HEK293 (cell line): Measurements from ENCODE around the gene RAC3.

Experiments
- CTCF ChIA-PET: fragments of 350-600 bp; formaldehyde crosslinking; extraction: SDS; loops from one replicate; lab custom pipeline; 2021; ENCODE audit warnings: antibody characterized with exemption; lab: Yijun Ruan, JAX
- POLR2A ChIA-PET: fragments of 300-600 bp; formaldehyde crosslinking; extraction: SDS; loops from one replicate; lab custom pipeline; 2020; ENCODE audit warnings: antibody characterized with exemption, inconsistent platforms; lab: Yijun Ruan, JAX
- H3K27ac ChIP-seq: fragments of 200-500 bp; sonication (Bioruptor generic); 2 replicates; pipeline ENCODE4 v1.5.1; 2014; ENCODE audit warnings: low read depth, low read length, control low read depth, inconsistent platforms; ENCODE audit errors: extremely low read depth
- H3K36me3 ChIP-seq, 2 experiments: fragments of 200-500 bp in 1 of 2; sonication (Bioruptor generic) in 1 of 2; 1 replicate in 1 of 2; 2 replicates in 1 of 2; pipeline ENCODE4 v1.5.1; 2014 to 2017; ENCODE audit warnings: inconsistent platforms in 2 of 2, low read length in 2 of 2; ENCODE audit not compliant: control insufficient read depth in 2 of 2, insufficient read depth in 1 of 2
- H3K4me1 ChIP-seq: fragments of 200-500 bp; sonication (Bioruptor generic); 2 replicates; pipeline ENCODE4 v1.5.1; 2014; ENCODE audit warnings: mild to moderate bottlenecking, low read length, inconsistent platforms; ENCODE audit not compliant: control insufficient read depth, insufficient read depth
- H3K4me3 ChIP-seq: 2 replicates; pipeline ENCODE4 v1.5.1; 2011; ENCODE audit warnings: low read depth, mild to moderate bottlenecking, control low read depth, low read length, moderate library complexity
- H3K9me3 ChIP-seq: fragments of 200-500 bp; sonication (Bioruptor generic); 2 replicates; pipeline ENCODE4 v1.5.1; 2014; ENCODE audit warnings: low read depth, low read length, inconsistent platforms; ENCODE audit not compliant: control insufficient read depth, insufficient read depth
- CTCF ChIP-seq: fragments of 450-650 bp; formaldehyde crosslinking; IDR thresholded peaks from 2 replicates; pipeline ENCODE4 v1.5.1; 2016; ENCODE audit warnings: missing biosample characterization, missing genetic modification characterization
- EGR2 ChIP-seq: fragments of 450-650 bp; formaldehyde crosslinking; IDR thresholded peaks from 2 replicates; pipeline ENCODE4 v1.5.1; 2016; ENCODE audit warnings: low read depth, missing biosample characterization, missing genetic modification characterization
- HIC1 ChIP-seq: fragments of 450-650 bp; formaldehyde crosslinking; IDR thresholded peaks from 2 replicates; pipeline ENCODE4 v1.5.1; 2016; ENCODE audit warnings: missing biosample characterization, missing genetic modification characterization
- KLF8 ChIP-seq: fragments of 450-650 bp; formaldehyde crosslinking; IDR thresholded peaks from 2 replicates; pipeline ENCODE4 v1.5.1; 2016; ENCODE audit warnings: missing biosample characterization, missing genetic modification characterization
- YY1 ChIP-seq: fragments of 450-650 bp; formaldehyde crosslinking; IDR thresholded peaks from 2 replicates; pipeline ENCODE4 v1.5.1; 2018; ENCODE audit warnings: missing biosample characterization, missing genetic modification characterization
- ZBTB21 ChIP-seq: fragments of 450-650 bp; formaldehyde crosslinking; IDR thresholded peaks from 2 replicates; pipeline ENCODE4 v1.5.1; 2017; ENCODE audit warnings: missing biosample characterization, missing genetic modification characterization
- ZFHX2 ChIP-seq: fragments of 450-650 bp; formaldehyde crosslinking; conservative IDR thresholded peaks from 2 replicates; pipeline ENCODE4 v1.5.1; 2016; ENCODE audit warnings: missing biosample characterization, missing genetic modification characterization
- ZNF10 ChIP-seq: fragments of 450-650 bp; formaldehyde crosslinking; IDR thresholded peaks from 2 replicates; pipeline ENCODE4 v1.5.1; 2017; ENCODE audit warnings: missing biosample characterization, missing genetic modification characterization
- ZNF223 ChIP-seq: fragments of 450-650 bp; formaldehyde crosslinking; IDR thresholded peaks from 2 replicates; pipeline ENCODE4 v1.5.1; 2016; ENCODE audit warnings: missing biosample characterization, missing genetic modification characterization
- ZNF23 ChIP-seq: fragments of 450-650 bp; formaldehyde crosslinking; IDR thresholded peaks from 2 replicates; pipeline ENCODE4 v1.5.1; 2016; ENCODE audit warnings: missing biosample characterization, missing genetic modification characterization, borderline replicate concordance
- ZNF350 ChIP-seq: fragments of 450-650 bp; formaldehyde crosslinking; IDR thresholded peaks from 2 replicates; pipeline ENCODE4 v1.5.0; 2017; ENCODE audit warnings: missing biosample characterization, mild to moderate bottlenecking, missing genetic modification characterization
- ZNF600 ChIP-seq: fragments of 450-650 bp; formaldehyde crosslinking; IDR thresholded peaks from 2 replicates; pipeline ENCODE4 v1.5.1; 2016; ENCODE audit warnings: missing biosample characterization, missing genetic modification characterization
- ZNF776 ChIP-seq: fragments of 450-650 bp; formaldehyde crosslinking; IDR thresholded peaks from 2 replicates; pipeline ENCODE4 v1.5.0; 2017; ENCODE audit warnings: missing biosample characterization, missing genetic modification characterization, borderline replicate concordance
- ZNF792 ChIP-seq: fragments of 450-650 bp; formaldehyde crosslinking; IDR thresholded peaks from 2 replicates; pipeline ENCODE4 v1.5.1; 2016; ENCODE audit warnings: missing biosample characterization, missing genetic modification characterization

The RAC3 gene

GRCh38 chr17:82079001-82079677, 47.7 kb downstream of the RAC3 start:
- no peak overlapping the region for H3K27ac ChIP-seq
- H3K4me3 ChIP-seq, result no peak overlapping the region
- POLR2A ChIA-PET, result interaction anchor here (0.6 to 1.3 kb wide), 7 partner anchors 8 to 89 kb away, joined by 3 to 5 read pairs (median 4); partner anchors contain the start of genes DCXR and FASN
- CTCF ChIA-PET, result no interaction called here
- TF ChIP-seq ZNF776 (tag by site-specific recombination) (no peak), CTCF (tag by site-specific recombination) (no peak), HIC1 (tag by site-specific recombination) (0 out of 2 replicates have a peak, but pooled peaks have one; percentile 20), KLF8 (tag by site-specific recombination) (peak; percentile 46; the same call in 1 of the 2 replicates), ZNF10 (tag by site-specific recombination) (0 out of 2 replicates have a peak, but pooled peaks have one; percentile 23)
- H3K36me3 ChIP-seq, result peaks cover 12 to 67% of the 10 kb centered on the region in 2 experiments
- H3K9me3 ChIP-seq, result no peaks in the 10 kb centered on the region
- no peaks in the 10 kb centered on the region for H3K4me1 ChIP-seq

GRCh38 chr17:82080048-82080788, 48.7 kb downstream of the RAC3 start:
- no peak overlapping the region for H3K4me3 ChIP-seq
- TF ChIP-seq CTCF (tag by site-specific recombination), result no peak
- no peak for TF ChIP-seq ZNF792 (tag by site-specific recombination)
- TF ChIP-seq ZNF350, result no peak
- peak; percentile 70 for TF ChIP-seq ZFHX2 (tag by site-specific recombination)
- TF ChIP-seq EGR2 (tag by site-specific recombination), result peak; percentile 67
- TF ChIP-seq ZBTB21 (tag by site-specific recombination), result no peak
- TF ChIP-seq, all 188 proteins: peak for 2
- CTCF ChIA-PET, result interaction anchor here (0.7 to 1.2 kb wide), 2 partner anchors 14 to 229 kb away, joined by 3 to 4 read pairs; no protein-coding TSS in a partner anchor
- no peaks in the 10 kb centered on the region for H3K4me1 ChIP-seq
- no peak overlapping the region for H3K27ac ChIP-seq
- POLR2A ChIA-PET, result interaction anchor here (0.6 to 1.9 kb wide), 6 partner anchors 7 to 26 kb away, joined by 4 to 9 read pairs (median 4); no protein-coding TSS in a partner anchor
- peaks cover 16 to 78% of the 10 kb centered on the region in 2 experiments for H3K36me3 ChIP-seq
- H3K9me3 ChIP-seq, result no peaks in the 10 kb centered on the region

- peaks cover 16 to 85% of the 10 kb centered on the region in 2 experiments for H3K36me3 ChIP-seq
- TF ChIP-seq ZFHX2 (tag by site-specific recombination), result peak; percentile 6; the same call in 1 of the 2 replicates
- TF ChIP-seq ZNF23, result no peak
- no peak for TF ChIP-seq ZNF223
- TF ChIP-seq HIC1 (tag by site-specific recombination), result peak; percentile 65
- TF ChIP-seq EGR2 (tag by site-specific recombination), result peak; percentile 23; the same call in 1 of the 2 replicates
- no peak for TF ChIP-seq YY1 (tag by site-specific recombination)
- peak; percentile 30; the same call in 1 of the 2 replicates for TF ChIP-seq ZNF600 (tag by site-specific recombination)
- TF ChIP-seq, all 188 proteins: peak for 4
- CTCF ChIA-PET, result interaction anchor here (0.7 to 1.2 kb wide), 3 partner anchors 15 to 229 kb away, joined by 3 to 4 read pairs (median 3); no protein-coding TSS in a partner anchor
- Histone ChIP-seq H3K4me1 (no peaks in the 10 kb centered on the region), H3K4me3 (no peak overlapping the region), H3K9me3 (no peaks in the 10 kb centered on the region), H3K27ac (no peak overlapping the region)
- POLR2A ChIA-PET, result interaction anchor here (0.7 to 1.9 kb wide), 6 partner anchors 11 to 25 kb away, joined by 3 to 9 read pairs (median 4); no protein-coding TSS in a partner anchor
Measured at GRCh38 chr17:82080789-82081464, 49.4 kb downstream of the RAC3 start.
